GM12878 (cell line): ENCODE measurements around the gene WFIKKN1. TPM values are rescaled to one million over a fixed set of nuclear protein-coding genes. Genes with fewer than 3 reads are reported as not detected.

Experiments used
- ATAC-seq: fragments of 200-7000 bp; cut with Tn5 transposase; 3 replicates; pipeline ENCODE4 v1.9.1; 2020; ENCODE audit warnings: mild to moderate bottlenecking, moderate library complexity
- BruUV-seq: library from RNA; stranded (reverse); fragments of 400-500 nt; replicated peaks from 2 replicates; lab custom pipeline; 2021; lab: Mats Ljungman, UMichigan
- CTCF ChIA-PET: fragments of 300-600 bp; sonication (Branson Sonifier 250); formaldehyde crosslinking; extraction: SDS; loops from one replicate; lab custom pipeline; 2021; ENCODE audit warnings: inconsistent platforms; lab: Yijun Ruan, JAX
- POLR2A ChIA-PET: fragments of 350-600 bp; formaldehyde crosslinking; extraction: SDS; loops from one replicate; lab custom pipeline; 2021; ENCODE audit warnings: inconsistent platforms; lab: Charles Lee
- RAD21 ChIA-PET: fragments of 300-600 bp; sonication (Branson Sonifier 250); formaldehyde crosslinking; loops from one replicate; lab custom pipeline; 2023; ENCODE audit warnings: antibody characterized with exemption; ENCODE audit not compliant: unreplicated experiment; lab: Charles Lee
- SMC1A ChIA-PET: fragments of 300-600 bp; sonication (Branson Sonifier 250); formaldehyde crosslinking; loops from one replicate; lab custom pipeline; 2023; ENCODE audit not compliant: unreplicated experiment, uncharacterized antibody; lab: Charles Lee
- DNase-seq: peaks from one replicate; pipeline ENCODE4 v3.0.0-alpha.2; 2011; ENCODE audit warnings: low read depth, low spot score
- FAIRE-seq: peaks from 3 replicates; lab custom pipeline; 2011; peaks lifted over from hg19 to GRCh38; lab: Jason Lieb, UNC
- H2AFZ ChIP-seq: 2 replicates; pipeline ENCODE4 v1.6.0; 2011; ENCODE audit warnings: low read depth, low read length, control low read depth; ENCODE audit not compliant: control insufficient read depth
- H3K27ac ChIP-seq: 2 replicates; pipeline ENCODE4 v1.5.1; 2011; ENCODE audit warnings: control low read depth; ENCODE audit not compliant: control insufficient read depth, insufficient read depth
- H3K27me3 ChIP-seq, 2 experiments: replicated peaks in 1 of 2; 2 replicates each; pipeline versions ENCODE4 v1.6.0 to v1.6.1; 2011; ENCODE audit warnings: low read length in 1 of 2; ENCODE audit not compliant: control insufficient read depth in 2 of 2, insufficient read depth in 2 of 2
- H3K36me3 ChIP-seq, 2 experiments: 2 replicates each; pipeline ENCODE4 v1.5.1; 2011; ENCODE audit warnings: low read length in 1 of 2; ENCODE audit not compliant: control insufficient read depth in 2 of 2, insufficient read depth in 2 of 2
- H3K4me1 ChIP-seq: 2 replicates; pipeline ENCODE4 v1.6.1; 2011; ENCODE audit warnings: mild to moderate bottlenecking, low read length, moderate library complexity, mixed read lengths; ENCODE audit not compliant: control insufficient read depth, insufficient read depth
- H3K4me2 ChIP-seq: 2 replicates; pipeline ENCODE4 v1.6.0; 2011; ENCODE audit warnings: control low read depth; ENCODE audit not compliant: control insufficient read depth, insufficient read depth
- H3K4me3 ChIP-seq: fragments of 200-600 bp; sonication (generic); 2 replicates; pipeline ENCODE4 v1.5.1; 2016
- H3K79me2 ChIP-seq: 2 replicates; pipeline ENCODE4 v1.6.0; 2011; ENCODE audit warnings: low read length; ENCODE audit not compliant: control insufficient read depth, insufficient read depth
- H3K9ac ChIP-seq: 2 replicates; pipeline ENCODE4 v1.8.0; 2011; ENCODE audit warnings: low read length, control low read depth, mixed read lengths; ENCODE audit not compliant: control insufficient read depth, insufficient read depth
- H3K9me3 ChIP-seq: replicated peaks from 3 replicates; pipeline ENCODE4 v1.5.1; 2011; ENCODE audit warnings: mild to moderate bottlenecking, low read length; ENCODE audit not compliant: control insufficient read depth, insufficient read depth
- H4K20me1 ChIP-seq: 2 replicates; pipeline ENCODE4 v1.6.0; 2011; ENCODE audit not compliant: control insufficient read depth, insufficient read depth
- BMI1 ChIP-seq: fragments of 450-650 bp; IDR thresholded peaks from 2 replicates; pipeline ENCODE4 v1.6.1; 2016; ENCODE audit warnings: mild to moderate bottlenecking, moderate library complexity, borderline replicate concordance
- CBX3 ChIP-seq: fragments of 200-600 bp; sonication (generic); IDR thresholded peaks from 2 replicates; pipeline ENCODE4 v1.6.1; 2016; ENCODE audit warnings: low read depth, borderline replicate concordance
- CHD2 ChIP-seq: IDR thresholded peaks from 2 replicates; pipeline ENCODE4 v1.6.1; 2011; ENCODE audit warnings: low read depth, low read length, improper control_type of control experiment, borderline replicate concordance
- E2F4 ChIP-seq: IDR thresholded peaks from 2 replicates; pipeline ENCODE4 v1.6.1; 2012; ENCODE audit warnings: low read depth, low read length, improper control_type of control experiment
- GATAD2B ChIP-seq: fragments of 450-650 bp; conservative IDR thresholded peaks from 2 replicates; pipeline ENCODE4 v1.6.1; 2017; ENCODE audit warnings: low read depth, mild to moderate bottlenecking, moderate library complexity
- IKZF2 ChIP-seq, 2 experiments: fragments of 450-650 bp; IDR thresholded peaks; 2 replicates each; pipeline ENCODE4 v1.6.1; 2017; ENCODE audit warnings: mild to moderate bottlenecking in 2 of 2, moderate library complexity in 2 of 2
- JUND ChIP-seq: IDR thresholded peaks from 2 replicates; pipeline ENCODE4 v1.6.1; 2012; ENCODE audit warnings: low read depth, mild to moderate bottlenecking, low read length, improper control_type of control experiment, moderate library complexity
- KDM1A ChIP-seq: fragments of 200-600 bp; sonication (generic); IDR thresholded peaks from 2 replicates; pipeline ENCODE4 v1.6.1; 2016; ENCODE audit warnings: borderline replicate concordance
- MAX ChIP-seq: IDR thresholded peaks from 2 replicates; pipeline ENCODE4 v1.6.1; 2012; ENCODE audit warnings: low read depth, low read length, improper control_type of control experiment
- MTA2 ChIP-seq: fragments of 450-650 bp; IDR thresholded peaks from 2 replicates; pipeline ENCODE4 v1.6.1; 2016; ENCODE audit warnings: low read depth, mild to moderate bottlenecking, moderate library complexity
- NFYA ChIP-seq: IDR thresholded peaks from 2 replicates; pipeline ENCODE4 v1.6.1; 2011; ENCODE audit warnings: low read depth, mild to moderate bottlenecking, low read length, improper control_type of control experiment, borderline replicate concordance
- NRF1 ChIP-seq: conservative IDR thresholded peaks from 2 replicates; pipeline ENCODE4 v1.6.1; 2011; ENCODE audit warnings: mild to moderate bottlenecking, low read depth, low read length, improper control_type of control experiment
- RAD21 ChIP-seq: IDR thresholded peaks from 2 replicates; pipeline ENCODE4 v1.6.1; 2011; ENCODE audit warnings: mild to moderate bottlenecking, low read depth, low read length, moderate library complexity; ENCODE audit not compliant: insufficient read depth
- RBBP5 ChIP-seq: fragments of 200-600 bp; sonication (generic); conservative IDR thresholded peaks from 2 replicates; pipeline ENCODE4 v1.6.1; 2016
- RCOR1 ChIP-seq: conservative IDR thresholded peaks from 2 replicates; pipeline ENCODE4 v1.6.1; 2012; ENCODE audit warnings: low read depth, low read length, improper control_type of control experiment
- STAT3 ChIP-seq: IDR thresholded peaks from 2 replicates; pipeline ENCODE4 v1.6.1; 2011; ENCODE audit warnings: low read depth, low read length, improper control_type of control experiment
- TARDBP ChIP-seq: IDR thresholded peaks from 2 replicates; pipeline ENCODE4 v1.6.1; 2016; ENCODE audit warnings: borderline replicate concordance
- TBL1XR1 ChIP-seq: IDR thresholded peaks from 2 replicates; pipeline ENCODE4 v1.6.1; 2012; ENCODE audit warnings: low read depth, low read length, improper control_type of control experiment
- YBX1 ChIP-seq: fragments of 450-650 bp; IDR thresholded peaks from 2 replicates; pipeline ENCODE4 v1.6.1; 2016; ENCODE audit warnings: antibody characterized with exemption
- ZNF274 ChIP-seq: IDR thresholded peaks from one replicate; pipeline ENCODE4 v1.8.0; 2011; ENCODE audit not compliant: insufficient read length, insufficient read depth
- ZNF687 ChIP-seq: fragments of 450-650 bp; IDR thresholded peaks from 2 replicates; pipeline ENCODE4 v1.6.1; 2017; ENCODE audit warnings: mild to moderate bottlenecking, moderate library complexity
- ZSCAN29 ChIP-seq: fragments of 450-650 bp; IDR thresholded peaks from 2 replicates; pipeline ENCODE4 v1.6.1; 2017; ENCODE audit warnings: mild to moderate bottlenecking, moderate library complexity
- WGBS: methylation state at CpG from one replicate; pipeline ENCODE4 v1.1.6; 2016; ENCODE audit warnings: low lambda C conversion rate; ENCODE audit not compliant: insufficient replicate concordance, insufficient coverage; ENCODE audit errors: missing lambda C conversion rate; 5-methylcytosine and 5-hydroxymethylcytosine counted together
- in situ Hi-C: fragments of 300-500 bp; cut with MboI; formaldehyde crosslinking; loops from 9 replicates; pipeline ENCODE4 v1.14.3; 2018; ENCODE audit warnings: mixed read lengths
- intact Hi-C: fragments of 100-400 bp; cut with micrococcal nuclease; formaldehyde crosslinking; loops from one replicate; pipeline ENCODE4 v1.14.2; 2022; ENCODE audit not compliant: unreplicated experiment
- polyA plus RNA-seq, 11 experiments: library from polyadenylated mRNA; depleted of rRNA in 4 of 11; unstranded in 6 of 11; stranded (reverse) in 5 of 11; fragments of >200 nt; fragmentation: Nextera tagmentation in 4 of 11; fragmentation: Illumina TruSeq in 1 of 11; extraction: Ambion mirVana in 4 of 11; extraction: Trizol in 1 of 11; gene quantifications; 1 replicate in 1 of 11; 2 replicates in 10 of 11; pipeline versions ENCODE4 v1.2.1 to v1.2.3, GENCODE V29; 2011 to 2016; ENCODE audit warnings: inconsistent platforms in 2 of 11, missing spikeins in 2 of 11, low read depth in 1 of 11
- total RNA-seq, 4 experiments: library from RNA; depleted of rRNA in 3 of 4; stranded (reverse); fragments of >200 nt in 3 of 4; fragmentation: Illumina TruSeq in 1 of 4; extraction: Trizol in 1 of 4; gene quantifications; 2 replicates each; pipeline versions ENCODE4 v1.2.1 to v1.2.3, GENCODE V29; 2013 to 2021

WFIKKN1 gene
- total and polyA plus RNA-seq, 10 of the 15 experiments (the other 5 are each of a cell fraction or from before 2014, with no cell fraction given), result 0.01 to 0.41 (median 0.05) TPM; not detected in 2

GRCh38 chr16:589658-590187 is 41.1 kb upstream of the WFIKKN1 start, which contains the start of gene RAB40C:
TSS of gene RAB40C (plus strand) at chr16:590066. CDS start at chr16:590292, 226 bp downstream.
- H3K79me2 ChIP-seq, result peaks cover 28% of the 10 kb centered on the region
- no TSS peak for BruUV-seq
- TF ChIP-seq BMI1 (no peak), CHD2 (peak; percentile 97), JUND (no peak), MTA2 (no peak), RCOR1 (no peak), TARDBP (no peak), MAX (no peak), NRF1 (0 out of 2 replicates have a peak, but pooled peaks have one; percentile 2), RBBP5 (no peak), KDM1A (no peak), CBX3 (no peak), ZNF274 (no peak), E2F4 (no peak), YBX1 (no peak), TBL1XR1 (no peak), ZNF687 (no peak), RAD21 (no peak), GATAD2B (no peak), ZSCAN29 (no peak), NFYA (no peak), IKZF2 (IDR thresholded peaks at IDR 0.05) (peak; percentile 21 to 71; a peak in 3 of 4 replicates), STAT3 (no peak)

More at GRCh38 chr16:589658-590187, 41.1 kb upstream of the WFIKKN1 start, which contains the start of gene RAB40C:
- H3K27ac ChIP-seq, result peak within 1 kb of the TSS; percentile 85
- intact Hi-C loops, result loop anchor here (1.0 kb wide), 1 partner anchor 47 kb away; the partner anchor contains the start of gene METTL26
- CTCF ChIA-PET, result interaction anchor here (0.6 kb wide), 1 partner anchor 105 kb away, joined by 3 read pairs; no protein-coding TSS in a partner anchor
- H3K27me3 ChIP-seq, result no peaks in the 10 kb centered on the region
- ATAC-seq, result peak; percentile 92
- 1% methylated on average over 25 of the region's 67 CpGs for WGBS
- POLR2A ChIA-PET, result interaction anchor here (1.3 kb wide), 1 partner anchor 61 kb away, joined by 3 read pairs; no protein-coding TSS in a partner anchor
- H3K36me3 ChIP-seq, result no peaks in the 10 kb centered on the region
- FAIRE-seq, result peak; percentile 98
- H3K4me1 ChIP-seq, result peaks cover 15% of the 10 kb centered on the region
- SMC1A ChIA-PET, result no interaction called here
- H3K9ac ChIP-seq, result peak within 1 kb of the TSS; percentile 87
- in situ Hi-C loops, result no loop called here
- H2AFZ ChIP-seq, result peak within 1 kb of the TSS; percentile 87
- H3K9me3 ChIP-seq, result no peaks in the 10 kb centered on the region
- RAD21 ChIA-PET, result no interaction called here
- peak within 1 kb of the TSS; percentile 96 for H3K4me2 ChIP-seq
- DNase-seq, result peak; percentile 82
- peak within 1 kb of the TSS; percentile 94 for H3K4me3 ChIP-seq
- no peaks in the 10 kb centered on the region for H4K20me1 ChIP-seq
